Body of pancreas (tissue), 4 donors: ENCODE results near the gene MACROH2A1. TPM values are rescaled to one million over a fixed set of nuclear protein-coding genes. Genes with fewer than 3 reads are reported as not detected.

Experiments used
- ATAC-seq: fragments of 150-250 bp; one replicate; pipeline ENCODE4 v1.9.1; 2016
- DNase-seq, 4 donors: peaks; one replicate each; pipeline ENCODE4 v3.0.0-alpha.2; 2019
- H3K27ac ChIP-seq, 4 donors: fragments of 200-600 bp; sonication (generic); 1 replicate in 3 of 4; 2 replicates in 1 of 4; pipeline versions ENCODE4 v1.5.1 to v1.6.1; 2016 to 2019; ENCODE audit warnings: mild to moderate bottlenecking in 1 of 4, mixed read lengths in 1 of 4, moderate library complexity in 1 of 4
- H3K27me3 ChIP-seq, 2 donors: fragments of 200-600 bp; sonication (generic); one replicate each; pipeline ENCODE4 v1.6.0; 2016; ENCODE audit warnings: mild to moderate bottlenecking in 1 of 2
- H3K36me3 ChIP-seq, 2 donors: fragments of 200-600 bp; sonication (generic); replicated peaks in 1 of 2; 2 replicates each; pipeline ENCODE4 v1.5.1; 2016; ENCODE audit warnings: low read depth in 2 of 2; ENCODE audit not compliant: insufficient read depth in 1 of 2
- H3K4me1 ChIP-seq: fragments of 200-600 bp; sonication (generic); one replicate; pipeline ENCODE4 v1.6.0; 2016
- H3K4me3 ChIP-seq, 2 donors: fragments of 200-600 bp; sonication (generic); 1 replicate in 1 of 2; 2 replicates in 1 of 2; pipeline ENCODE4 v1.5.1; 2016 to 2019
- H3K9me3 ChIP-seq, 3 donors: fragments of 200-600 bp; sonication (generic); 1 replicate in 2 of 3; 2 replicates in 1 of 3; pipeline ENCODE4 v1.5.1; 2016
- CTCF ChIP-seq, 7 experiments: fragments of 450-650 bp in 4 of 7; fragments of 200-600 bp in 3 of 7; sonication (generic) in 3 of 7; IDR thresholded peaks; one replicate each; pipeline ENCODE4 v1.5.1; 2016 to 2019; ENCODE audit warnings: antibody characterized with exemption in 7 of 7
- POLR2A ChIP-seq, 3 donors: fragments of 450-650 bp; IDR thresholded peaks; one replicate each; pipeline ENCODE4 v1.6.1; 2016; ENCODE audit warnings: antibody characterized with exemption in 3 of 3, mild to moderate bottlenecking in 2 of 3
- WGBS, 2 donors: methylation state at CpG; one replicate each; pipeline ENCODE4 v1.1.5; 2017; 5-methylcytosine and 5-hydroxymethylcytosine counted together
- intact Hi-C: fragments of 100-400 bp; cut with DNase I; formaldehyde crosslinking; loops from one replicate; pipeline ENCODE4 v1.15.1; 2023
- total RNA-seq, 2 donors: library from RNA; depleted of rRNA; stranded (reverse); fragments of >200 nt; gene quantifications; one replicate each; pipeline ENCODE4 v1.1.0, GENCODE V29; 2016

Gene MACROH2A1
- total RNA-seq, 2 donors from 2014 or later, result 78.9 to 142 TPM

GRCh38 chr5:135388860-135389435 is 10.1 kb downstream of the MACROH2A1 start:
- no peaks in the 10 kb centered on the region for H3K27me3 ChIP-seq
- DNase-seq, result no peak

GRCh38 chr5:135387629-135387960 is 11.4 kb downstream of the MACROH2A1 start:
- DNase-seq, result no peak
- Histone ChIP-seq H3K4me1 (no peaks in the 10 kb centered on the region), H3K4me3 (no peak overlapping the region), H3K27me3 (no peaks in the 10 kb centered on the region), H3K36me3 (peaks cover 0 to 18% of the 10 kb centered on the region in 2 donors), H3K27ac (peak overlapping the region in 2 of 4 donors; percentile 0 to 60), H3K9me3 (no peaks in the 10 kb centered on the region)
- intact Hi-C loops, result no loop called here
- ATAC-seq, result no peak
- TF ChIP-seq CTCF (IDR thresholded peaks at IDR 0.05) (no peak), POLR2A (IDR thresholded peaks at IDR 0.05) (no peak)

More at GRCh38 chr5:135388860-135389435, 10.1 kb downstream of the MACROH2A1 start:
- Histone ChIP-seq H3K9me3 (no peaks in the 10 kb centered on the region), H3K36me3 (peaks cover 0 to 16% of the 10 kb centered on the region in 2 donors), H3K4me3 (no peak overlapping the region), H3K27ac (no peak overlapping the region), H3K4me1 (no peaks in the 10 kb centered on the region)
- no peak for TF ChIP-seq CTCF (IDR thresholded peaks at IDR 0.05)
- TF ChIP-seq POLR2A (IDR thresholded peaks at IDR 0.05), result no peak
- ATAC-seq, result no peak
- intact Hi-C loops, result no loop called here
- WGBS, 2 donors, result 88 to 93% methylated on average over 10 to 14 of the region's 16 CpGs

- intact Hi-C loops, result no loop called here
- Histone ChIP-seq H3K4me1 (no peaks in the 10 kb centered on the region), H3K27ac (peak overlapping the region in 2 of 4 donors; percentile 0 to 60), H3K36me3 (peaks cover 0 to 18% of the 10 kb centered on the region in 2 donors), H3K9me3 (no peaks in the 10 kb centered on the region), H3K27me3 (no peaks in the 10 kb centered on the region), H3K4me3 (no peak overlapping the region)
- TF ChIP-seq POLR2A (IDR thresholded peaks at IDR 0.05) (no peak), CTCF (IDR thresholded peaks at IDR 0.05) (no peak)
- WGBS, 2 donors, result 72 to 85% methylated on average over 7 to 8 of the region's 8 CpGs
- peak in 2 of 4 donors; percentile 31 to 68 for DNase-seq
- peak; percentile 38 for ATAC-seq
Measured at GRCh38 chr5:135386886-135387628, 12.0 kb downstream of the MACROH2A1 start.

GRCh38 chr5:135386096-135386495 is 12.9 kb downstream of the MACROH2A1 start:
- Histone ChIP-seq H3K4me3 (no peak overlapping the region), H3K4me1 (no peaks in the 10 kb centered on the region), H3K9me3 (no peaks in the 10 kb centered on the region), H3K36me3 (peaks cover 0 to 18% of the 10 kb centered on the region in 2 donors), H3K27ac (peak overlapping the region in 1 of 4 donors; percentile 52), H3K27me3 (no peaks in the 10 kb centered on the region)
- ATAC-seq (no peak), DNase-seq (peak in 1 of 4 donors; percentile 25)
- intact Hi-C loops, result no loop called here
- 88 to 94% methylated on average over 3 of the region's 3 CpGs for WGBS, 2 donors
- TF ChIP-seq CTCF (IDR thresholded peaks at IDR 0.05) (no peak), POLR2A (IDR thresholded peaks at IDR 0.05) (no peak)
